Lower leg skin (tissue), 3 donors: Measurements from ENCODE around the gene ICOS.

Source experiments
- POLR2A ChIP-seq, 2 donors: fragments of 450-650 bp; IDR thresholded peaks; one replicate each; pipeline ENCODE4 v1.6.1; 2016 to 2017; ENCODE audit warnings: antibody characterized with exemption in 2 of 2, mild to moderate bottlenecking in 1 of 2, moderate library complexity in 1 of 2
- TF ChIP-seq, protein P1 (sequence below), 3 donors: fragments of 450-650 bp; IDR thresholded peaks; one replicate each; pipeline ENCODE4 v1.5.1; 2016; ENCODE audit warnings: antibody characterized with exemption in 3 of 3, mild to moderate bottlenecking in 3 of 3, moderate library complexity in 2 of 3

DNA sequence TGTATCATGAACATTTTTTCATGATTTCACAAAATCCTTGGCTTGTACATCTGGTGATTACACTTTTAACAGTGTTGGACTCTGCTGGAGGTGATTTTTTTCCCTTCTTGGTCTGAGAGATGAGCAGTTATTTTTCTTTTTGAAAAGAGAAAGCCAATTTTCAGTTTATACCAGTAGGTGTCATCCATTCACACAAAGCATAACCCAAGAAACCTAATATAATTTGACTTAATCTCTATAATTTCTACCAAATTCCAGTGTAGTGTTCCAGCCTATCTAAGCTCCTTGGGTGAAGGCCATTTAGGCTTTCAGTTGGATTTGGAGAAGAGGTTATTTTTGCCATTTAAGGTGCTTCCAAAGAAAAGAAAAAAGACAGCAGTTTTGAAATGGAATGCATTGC, 7.7 kb upstream of the ICOS start:
- TF ChIP-seq, protein P1, sequence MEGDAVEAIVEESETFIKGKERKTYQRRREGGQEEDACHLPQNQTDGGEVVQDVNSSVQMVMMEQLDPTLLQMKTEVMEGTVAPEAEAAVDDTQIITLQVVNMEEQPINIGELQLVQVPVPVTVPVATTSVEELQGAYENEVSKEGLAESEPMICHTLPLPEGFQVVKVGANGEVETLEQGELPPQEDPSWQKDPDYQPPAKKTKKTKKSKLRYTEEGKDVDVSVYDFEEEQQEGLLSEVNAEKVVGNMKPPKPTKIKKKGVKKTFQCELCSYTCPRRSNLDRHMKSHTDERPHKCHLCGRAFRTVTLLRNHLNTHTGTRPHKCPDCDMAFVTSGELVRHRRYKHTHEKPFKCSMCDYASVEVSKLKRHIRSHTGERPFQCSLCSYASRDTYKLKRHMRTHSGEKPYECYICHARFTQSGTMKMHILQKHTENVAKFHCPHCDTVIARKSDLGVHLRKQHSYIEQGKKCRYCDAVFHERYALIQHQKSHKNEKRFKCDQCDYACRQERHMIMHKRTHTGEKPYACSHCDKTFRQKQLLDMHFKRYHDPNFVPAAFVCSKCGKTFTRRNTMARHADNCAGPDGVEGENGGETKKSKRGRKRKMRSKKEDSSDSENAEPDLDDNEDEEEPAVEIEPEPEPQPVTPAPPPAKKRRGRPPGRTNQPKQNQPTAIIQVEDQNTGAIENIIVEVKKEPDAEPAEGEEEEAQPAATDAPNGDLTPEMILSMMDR (IDR thresholded peaks at IDR 0.05), result no peak
- no peak for TF ChIP-seq POLR2A (IDR thresholded peaks at IDR 0.05)
